HFFc6 (cell line): ENCODE data around the gene TPST2. TPM values are rescaled to one million over a fixed set of nuclear protein-coding genes. Genes with fewer than 3 reads are reported as not detected.

Experiments
- DNase-seq: peaks from one replicate; pipeline ENCODE4 v3.0.0-alpha.2; 2018
- H3K27ac Mint-ChIP-seq: 2 replicates; pipeline ENCODE4 v1.8.0; 2020; ENCODE audit warnings: mild to moderate bottlenecking, mixed read lengths
- H3K27me3 Mint-ChIP-seq: 2 replicates; pipeline ENCODE4 v1.8.0; 2021; ENCODE audit warnings: mild to moderate bottlenecking, moderate library complexity, mixed read lengths; ENCODE audit not compliant: insufficient read depth
- H3K36me3 Mint-ChIP-seq: 2 replicates; pipeline ENCODE4 v1.8.0; 2021; ENCODE audit warnings: low read depth, mixed read lengths
- H3K4me1 Mint-ChIP-seq: 2 replicates; pipeline ENCODE4 v1.8.0; 2020; ENCODE audit warnings: low read depth, mixed read lengths
- H3K4me3 Mint-ChIP-seq: 2 replicates; pipeline ENCODE4 v1.8.0; 2020; ENCODE audit warnings: mild to moderate bottlenecking, moderate library complexity, mixed read lengths
- H3K9me3 Mint-ChIP-seq: 2 replicates; pipeline ENCODE4 v1.8.0; 2020; ENCODE audit warnings: mild to moderate bottlenecking, mixed read lengths
- total RNA-seq, 6 experiments: library from RNA; stranded (reverse); fragmentation: NEBNext Ultra II Directional; extraction: Animal tissue kit (Norgen Biotek cat#: 25700); gene quantifications; 2 replicates in 1 of 6; 3 replicates in 5 of 6; pipeline ENCODE4 v1.2.3, GENCODE V29; 2021
- TF ChIP-seq, protein P1 (sequence below): fragments of 200-600 bp; sonication (generic); IDR thresholded peaks from 2 replicates; pipeline ENCODE4 v1.5.0; 2021; ENCODE audit warnings: antibody characterized with exemption, mild to moderate bottlenecking

Gene TPST2
- total RNA-seq, 6 experiments from 2014 or later: 66.8 to 75.5 (median 73.8) TPM

DNA sequence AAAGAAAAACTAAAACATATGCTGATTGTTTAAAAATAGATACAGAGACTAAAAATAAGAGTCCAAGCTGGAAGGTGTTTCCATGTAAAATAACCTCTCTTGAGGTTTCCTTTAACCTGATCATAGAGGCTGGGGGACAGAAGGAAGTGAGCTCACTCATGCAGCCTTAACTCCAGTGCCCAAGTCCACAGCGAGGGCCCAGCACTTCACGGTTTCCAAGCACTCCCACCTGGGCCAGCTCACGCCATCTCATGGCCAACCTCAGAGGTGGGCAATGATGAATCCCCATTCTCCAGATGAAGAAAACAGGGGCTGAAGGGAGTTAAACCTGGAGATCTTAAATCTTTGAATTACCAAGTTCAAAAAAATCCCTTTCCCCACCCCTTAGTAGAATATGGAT lies 62.8 kb downstream of the TPST2 start:
- TF ChIP-seq, protein P1, sequence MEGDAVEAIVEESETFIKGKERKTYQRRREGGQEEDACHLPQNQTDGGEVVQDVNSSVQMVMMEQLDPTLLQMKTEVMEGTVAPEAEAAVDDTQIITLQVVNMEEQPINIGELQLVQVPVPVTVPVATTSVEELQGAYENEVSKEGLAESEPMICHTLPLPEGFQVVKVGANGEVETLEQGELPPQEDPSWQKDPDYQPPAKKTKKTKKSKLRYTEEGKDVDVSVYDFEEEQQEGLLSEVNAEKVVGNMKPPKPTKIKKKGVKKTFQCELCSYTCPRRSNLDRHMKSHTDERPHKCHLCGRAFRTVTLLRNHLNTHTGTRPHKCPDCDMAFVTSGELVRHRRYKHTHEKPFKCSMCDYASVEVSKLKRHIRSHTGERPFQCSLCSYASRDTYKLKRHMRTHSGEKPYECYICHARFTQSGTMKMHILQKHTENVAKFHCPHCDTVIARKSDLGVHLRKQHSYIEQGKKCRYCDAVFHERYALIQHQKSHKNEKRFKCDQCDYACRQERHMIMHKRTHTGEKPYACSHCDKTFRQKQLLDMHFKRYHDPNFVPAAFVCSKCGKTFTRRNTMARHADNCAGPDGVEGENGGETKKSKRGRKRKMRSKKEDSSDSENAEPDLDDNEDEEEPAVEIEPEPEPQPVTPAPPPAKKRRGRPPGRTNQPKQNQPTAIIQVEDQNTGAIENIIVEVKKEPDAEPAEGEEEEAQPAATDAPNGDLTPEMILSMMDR: no peak

DNA sequence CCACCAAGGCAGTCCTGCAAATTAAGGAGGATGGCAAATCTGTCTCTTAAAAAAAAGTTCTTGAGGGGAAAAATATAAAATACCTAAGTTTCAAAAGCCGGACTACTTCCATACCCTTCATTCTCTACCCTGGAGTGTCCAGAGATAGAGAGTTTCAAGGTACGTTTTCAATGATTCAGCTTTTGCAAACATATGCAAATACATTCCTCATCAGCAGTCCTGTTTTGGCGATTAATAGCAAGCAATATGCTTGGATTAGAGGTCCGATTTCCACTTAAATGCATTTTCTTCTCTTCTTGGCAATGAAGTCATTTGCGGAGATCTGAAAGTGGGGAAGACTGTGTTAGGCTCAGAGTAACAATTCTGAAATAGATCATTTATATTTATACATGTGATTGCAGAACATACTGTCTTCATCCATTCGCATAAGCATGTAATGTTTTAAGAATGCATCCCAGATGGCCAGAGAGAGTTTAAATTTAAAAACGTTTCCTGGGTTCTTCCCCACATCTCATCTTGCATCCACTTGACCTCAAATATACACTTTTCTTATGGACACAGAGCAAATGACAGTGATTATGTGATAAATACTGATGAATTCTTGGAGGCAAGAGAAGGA lies 63.9 kb downstream of the TPST2 start:
- H3K36me3 Mint-ChIP-seq: peaks cover 12% of the 10 kb centered on the region
- H3K9me3 Mint-ChIP-seq: no peaks in the 10 kb centered on the region
- H3K4me1 Mint-ChIP-seq: 0 out of 2 replicates have a peak, but pooled peaks cover 5% of the 10 kb centered on the region
- H3K27me3 Mint-ChIP-seq: peaks cover 2% of the 10 kb centered on the region; the same call in 1 of the 2 replicates
- DNase-seq: no peak
- TF ChIP-seq, protein P1: no peak
- no peak overlapping the region for H3K4me3 Mint-ChIP-seq
- no peak overlapping the region for H3K27ac Mint-ChIP-seq

More for the DNA sequence above, 62.8 kb downstream of the TPST2 start:
- Mint-ChIP-seq H3K4me1 (0 out of 2 replicates have a peak, but pooled peaks cover 5% of the 10 kb centered on the region), H3K27me3 (no peaks in the 10 kb centered on the region), H3K4me3 (no peak overlapping the region), H3K36me3 (peaks cover 12% of the 10 kb centered on the region), H3K9me3 (no peaks in the 10 kb centered on the region), H3K27ac (no peak overlapping the region)
- no peak for DNase-seq

DNA sequence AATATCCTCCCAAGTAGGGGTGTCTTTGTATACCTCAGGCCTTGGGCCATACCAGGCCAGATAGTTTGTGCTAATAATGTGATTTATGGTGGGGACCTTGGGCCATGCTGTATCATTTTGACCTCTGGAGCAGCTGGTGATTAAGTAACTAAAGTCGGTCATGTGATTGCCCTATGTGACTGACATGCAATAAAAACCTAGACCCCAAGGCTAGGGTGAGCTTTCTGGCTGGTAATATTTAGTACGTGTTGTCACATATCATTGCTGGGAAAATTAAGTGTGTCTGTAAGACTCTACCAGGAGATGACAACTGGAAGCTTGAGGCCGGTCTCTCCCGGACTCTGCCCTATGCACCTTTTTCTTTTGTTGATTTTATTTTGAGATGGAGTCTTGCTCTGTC lies 65.1 kb downstream of the TPST2 start:
- DNase-seq: no peak
- Mint-ChIP-seq H3K9me3 (no peaks in the 10 kb centered on the region), H3K4me3 (no peak overlapping the region), H3K27me3 (peaks cover 2% of the 10 kb centered on the region; the same call in 1 of the 2 replicates), H3K27ac (no peak overlapping the region), H3K36me3 (peaks cover 12% of the 10 kb centered on the region), H3K4me1 (0 out of 2 replicates have a peak, but pooled peaks cover 5% of the 10 kb centered on the region)
- TF ChIP-seq, protein P1: no peak

DNA sequence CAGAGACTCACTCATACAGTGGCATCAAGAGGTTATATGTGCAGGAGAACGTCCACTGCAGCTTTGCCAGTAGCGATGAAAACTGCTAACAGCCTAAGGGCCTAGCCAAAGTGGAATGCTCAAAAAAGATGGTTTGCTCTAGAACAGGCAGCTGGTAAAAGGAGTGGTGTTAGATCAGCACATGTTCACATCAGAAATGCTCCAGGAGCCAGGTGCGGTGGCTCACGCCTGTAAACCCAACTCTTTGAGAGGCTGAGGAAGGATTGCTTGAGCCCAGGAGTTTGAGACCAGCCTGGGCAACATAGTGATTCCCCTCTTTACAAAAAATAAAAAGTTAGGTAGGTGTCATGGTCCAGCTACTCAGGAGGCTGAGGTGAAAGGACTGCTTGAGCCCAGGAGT lies 67.3 kb downstream of the TPST2 start:
- Mint-ChIP-seq H3K27ac (no peak overlapping the region), H3K36me3 (peaks cover 8% of the 10 kb centered on the region)
- TF ChIP-seq, protein P1: no peak

DNA sequence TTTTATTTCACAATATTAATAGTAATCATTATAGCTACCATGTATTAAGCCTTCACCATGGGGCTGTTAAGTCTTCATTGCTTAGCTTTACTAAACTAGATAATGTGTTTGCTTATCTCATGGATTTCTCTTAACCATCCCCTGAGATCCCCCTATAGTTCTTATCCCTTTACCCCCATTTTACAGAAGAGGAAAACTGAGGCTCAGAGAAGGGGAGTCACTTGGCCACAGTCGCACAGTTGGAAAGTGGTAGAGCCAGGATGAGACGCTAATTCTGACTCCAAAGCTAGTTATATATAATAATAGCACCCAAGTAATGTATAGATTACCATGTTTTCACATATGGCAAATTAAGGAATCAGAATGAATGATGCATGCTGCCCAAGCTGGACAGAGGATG lies 67.9 kb downstream of the TPST2 start:
- no peaks in the 10 kb centered on the region for H3K4me1 Mint-ChIP-seq
- no peak overlapping the region for H3K4me3 Mint-ChIP-seq
- H3K9me3 Mint-ChIP-seq: no peaks in the 10 kb centered on the region
- H3K36me3 Mint-ChIP-seq: 0 out of 2 replicates have a peak, but pooled peaks cover 4% of the 10 kb centered on the region
- TF ChIP-seq, protein P1: no peak
- H3K27me3 Mint-ChIP-seq: peaks cover 2% of the 10 kb centered on the region; the same call in 1 of the 2 replicates
- no peak for DNase-seq
- H3K27ac Mint-ChIP-seq: no peak overlapping the region

More for the DNA sequence above, 67.3 kb downstream of the TPST2 start:
- H3K4me3 Mint-ChIP-seq: no peak overlapping the region
- no peak for DNase-seq
- peaks cover 2% of the 10 kb centered on the region; the same call in 1 of the 2 replicates for H3K27me3 Mint-ChIP-seq
- no peaks in the 10 kb centered on the region for H3K9me3 Mint-ChIP-seq
- H3K4me1 Mint-ChIP-seq: 0 out of 2 replicates have a peak, but pooled peaks cover 2% of the 10 kb centered on the region
